Retinal pigment epithelial cell (primary cell): ENCODE measurements around the gene LOXHD1.

Experiments used
- DNase-seq: peaks from one replicate; pipeline ENCODE4 v3.0.0-alpha.2; 2010; ENCODE audit warnings: low read depth
- H3K4me3 ChIP-seq: 2 replicates; pipeline ENCODE4 v1.5.1; 2011; ENCODE audit warnings: mild to moderate bottlenecking, low read length, control low read depth, moderate library complexity
- CTCF ChIP-seq: conservative IDR thresholded peaks from 2 replicates; pipeline ENCODE4 v1.5.1; 2011; ENCODE audit warnings: low read depth, low read length, control low read depth, inconsistent platforms

The LOXHD1 gene

GRCh38 chr18:46485675-46486194 is 171.3 kb downstream of the LOXHD1 start:
- no peak for TF ChIP-seq CTCF
- no peak overlapping the region for H3K4me3 ChIP-seq
- no peak for DNase-seq

- DNase-seq: no peak
- no peak for TF ChIP-seq CTCF
- H3K4me3 ChIP-seq: no peak overlapping the region
Measured at GRCh38 chr18:46484971-46485370, 172.0 kb downstream of the LOXHD1 start.

GRCh38 chr18:46482831-46483230 is 174.2 kb downstream of the LOXHD1 start:
- H3K4me3 ChIP-seq: no peak overlapping the region
- no peak for DNase-seq
- no peak for TF ChIP-seq CTCF

GRCh38 chr18:46481847-46482245 is 175.2 kb downstream of the LOXHD1 start:
- H3K4me3 ChIP-seq: no peak overlapping the region
- TF ChIP-seq CTCF: no peak
- no peak for DNase-seq

GRCh38 chr18:46481048-46481846 is 175.8 kb downstream of the LOXHD1 start:
- TF ChIP-seq CTCF: peak; percentile 82
- no peak overlapping the region for H3K4me3 ChIP-seq
- peak; percentile 6 for DNase-seq

- no peak overlapping the region for H3K4me3 ChIP-seq
- no peak for DNase-seq
- no peak for TF ChIP-seq CTCF
Measured at GRCh38 chr18:46480226-46480625, 176.8 kb downstream of the LOXHD1 start.

- no peak for TF ChIP-seq CTCF
- no peak for DNase-seq
- no peak overlapping the region for H3K4me3 ChIP-seq
Measured at GRCh38 chr18:46478796-46479195, 178.2 kb downstream of the LOXHD1 start.
